Neutrophil (primary cell): Measurements from ENCODE around the gene HIF3A.

ENCODE experiments used
- H3K27ac ChIP-seq: fragments of 200-600 bp; sonication (generic); 2 replicates; pipeline ENCODE4 v1.5.1; 2016; ENCODE audit warnings: mild to moderate bottlenecking, moderate library complexity
- H3K27me3 ChIP-seq: fragments of 200-600 bp; sonication (generic); 2 replicates; pipeline ENCODE4 v1.6.0; 2016; ENCODE audit warnings: mild to moderate bottlenecking
- H3K36me3 ChIP-seq: fragments of 200-600 bp; sonication (generic); 2 replicates; pipeline ENCODE4 v1.5.1; 2017
- H3K4me1 ChIP-seq, 2 experiments: fragments of 200-600 bp in 1 of 2; sonication (generic) in 1 of 2; 1 replicate in 1 of 2; 2 replicates in 1 of 2; pipeline versions ENCODE4 v1.5.1 to v1.6.1; 2013 to 2016; ENCODE audit warnings: low read depth in 1 of 2, low read length in 1 of 2, mild to moderate bottlenecking in 1 of 2, moderate library complexity in 1 of 2; ENCODE audit not compliant: control insufficient read depth in 1 of 2, insufficient read depth in 1 of 2
- H3K4me3 ChIP-seq, 2 experiments: fragments of 200-600 bp in 1 of 2; sonication (generic) in 1 of 2; 1 replicate in 1 of 2; 2 replicates in 1 of 2; pipeline ENCODE4 v1.5.1; 2013 to 2016; ENCODE audit warnings: low read depth in 1 of 2, low read length in 1 of 2, mild to moderate bottlenecking in 1 of 2, moderate library complexity in 1 of 2
- H3K9me3 ChIP-seq: fragments of 200-600 bp; sonication (generic); 2 replicates; pipeline ENCODE4 v1.5.1; 2016
- CTCF ChIP-seq: fragments of 200-600 bp; sonication (generic); IDR thresholded peaks from 2 replicates; pipeline ENCODE4 v1.5.1; 2016; ENCODE audit warnings: antibody characterized with exemption

The HIF3A gene

GRCh38 chr19:46368116-46368515 is 71.3 kb downstream of the HIF3A start:
- no peak for TF ChIP-seq CTCF
- Histone ChIP-seq H3K27me3 (no peaks in the 10 kb centered on the region), H3K27ac (no peak overlapping the region), H3K4me1 (no peaks in the 10 kb centered on the region), H3K36me3 (peaks cover 10% of the 10 kb centered on the region), H3K4me3 (no peak overlapping the region), H3K9me3 (no peaks in the 10 kb centered on the region)

GRCh38 chr19:46369817-46370216 is 73.0 kb downstream of the HIF3A start:
- Histone ChIP-seq H3K27me3 (no peaks in the 10 kb centered on the region), H3K27ac (no peak overlapping the region), H3K9me3 (no peaks in the 10 kb centered on the region), H3K4me3 (no peak overlapping the region), H3K4me1 (no peaks in the 10 kb centered on the region), H3K36me3 (peaks cover 4% of the 10 kb centered on the region)
- TF ChIP-seq CTCF: no peak

- TF ChIP-seq CTCF: no peak
- H3K9me3 ChIP-seq: no peaks in the 10 kb centered on the region
- H3K4me3 ChIP-seq: no peak overlapping the region
- no peaks in the 10 kb centered on the region for H3K4me1 ChIP-seq
- H3K36me3 ChIP-seq: peaks cover 18% of the 10 kb centered on the region
- H3K27ac ChIP-seq: no peak overlapping the region
- no peaks in the 10 kb centered on the region for H3K27me3 ChIP-seq
These were observed 74.6 kb downstream of the HIF3A start for GRCh38 chr19:46371371-46371901.

GRCh38 chr19:46372901-46373490 is 76.2 kb downstream of the HIF3A start:
- Histone ChIP-seq H3K9me3 (no peaks in the 10 kb centered on the region), H3K4me1 (no peaks in the 10 kb centered on the region), H3K36me3 (peaks cover 26% of the 10 kb centered on the region), H3K27me3 (no peaks in the 10 kb centered on the region), H3K27ac (no peak overlapping the region), H3K4me3 (no peak overlapping the region)
- TF ChIP-seq CTCF: no peak

GRCh38 chr19:46373491-46374359 is 76.9 kb downstream of the HIF3A start:
- Histone ChIP-seq H3K27ac (no peak overlapping the region), H3K36me3 (peaks cover 26% of the 10 kb centered on the region), H3K4me1 (no peaks in the 10 kb centered on the region)

More at GRCh38 chr19:46373491-46374359, 76.9 kb downstream of the HIF3A start:
- H3K27me3 ChIP-seq: no peaks in the 10 kb centered on the region
- no peak for TF ChIP-seq CTCF
- no peak overlapping the region for H3K4me3 ChIP-seq
- H3K9me3 ChIP-seq: no peaks in the 10 kb centered on the region
